ENCODE measurements around the gene RAMP1.

DNA sequence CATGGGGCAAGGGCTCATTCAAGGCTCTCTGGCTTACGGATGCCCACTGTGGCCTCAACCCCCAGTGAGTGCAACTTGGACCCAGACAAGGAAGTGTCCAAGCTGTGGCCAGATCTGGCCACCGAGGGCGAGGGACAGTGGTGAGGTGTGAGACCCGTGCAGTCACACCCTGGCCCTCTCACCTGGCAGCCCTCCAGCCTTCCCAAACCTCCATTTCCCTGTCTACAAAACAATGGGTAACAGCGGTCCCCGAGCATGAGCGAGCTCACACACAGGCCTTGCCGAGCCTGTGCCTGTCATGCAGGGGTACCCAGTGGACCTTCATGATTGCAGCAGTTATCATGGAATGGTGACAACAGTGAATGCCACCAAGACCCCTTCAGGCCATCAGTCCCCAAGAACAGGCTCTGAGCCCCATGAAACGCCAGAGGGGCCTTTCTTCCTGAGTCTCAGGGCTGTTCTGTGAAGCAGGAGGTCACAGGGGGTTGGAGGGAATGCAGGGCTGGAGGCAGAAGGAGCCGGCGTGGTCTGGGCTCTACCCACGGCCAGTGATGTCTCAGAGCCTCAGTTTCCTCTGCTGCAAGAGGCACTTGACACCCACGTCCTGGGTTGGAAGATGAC lies 49.8 kb downstream of the RAMP1 start:
- TF ChIP-seq FOXM1 (IDR thresholded peaks at IDR 0.05; ENCODE audit: borderline replicate concordance) (no peak), BHLHE40 (IDR thresholded peaks at IDR 0.05; ENCODE audit: borderline replicate concordance) (no peak), SUZ12 (IDR thresholded peaks at IDR 0.05) (no peak), NFRKB (IDR thresholded peaks at IDR 0.05) (no peak), L3MBTL2 (conservative IDR thresholded peaks at IDR 0.05) (no peak), SP1 (IDR thresholded peaks at IDR 0.05) (no peak), ELF4 (IDR thresholded peaks at IDR 0.05) (no peak), ARNT (IDR thresholded peaks at IDR 0.05) (no peak), FOXK2 (IDR thresholded peaks at IDR 0.05) (no peak), FOXA1 (IDR thresholded peaks at IDR 0.05) (no peak), LEF1 (IDR thresholded peaks at IDR 0.05; ENCODE audit: borderline replicate concordance) (no peak), ZNF384 (IDR thresholded peaks at IDR 0.05) (no peak)
- TF ChIP-seq, protein P1, sequence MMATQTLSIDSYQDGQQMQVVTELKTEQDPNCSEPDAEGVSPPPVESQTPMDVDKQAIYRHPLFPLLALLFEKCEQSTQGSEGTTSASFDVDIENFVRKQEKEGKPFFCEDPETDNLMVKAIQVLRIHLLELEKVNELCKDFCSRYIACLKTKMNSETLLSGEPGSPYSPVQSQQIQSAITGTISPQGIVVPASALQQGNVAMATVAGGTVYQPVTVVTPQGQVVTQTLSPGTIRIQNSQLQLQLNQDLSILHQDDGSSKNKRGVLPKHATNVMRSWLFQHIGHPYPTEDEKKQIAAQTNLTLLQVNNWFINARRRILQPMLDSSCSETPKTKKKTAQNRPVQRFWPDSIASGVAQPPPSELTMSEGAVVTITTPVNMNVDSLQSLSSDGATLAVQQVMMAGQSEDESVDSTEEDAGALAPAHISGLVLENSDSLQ (IDR thresholded peaks at IDR 0.05), result no peak

Data from HEK293T (cell line).